Rectal smooth muscle tissue (tissue), 1 donor: ENCODE data around the gene PER1.

ENCODE experiments used
- H3K27ac ChIP-seq: one replicate; pipeline ENCODE4 v1.7.0; 2013; ENCODE audit warnings: low read depth, low read length, inconsistent platforms
- H3K27me3 ChIP-seq: one replicate; pipeline ENCODE4 v1.7.0; 2013; ENCODE audit warnings: low read length; ENCODE audit not compliant: control insufficient read depth, insufficient read depth
- H3K36me3 ChIP-seq: one replicate; pipeline ENCODE4 v1.7.0; 2013; ENCODE audit warnings: low read length; ENCODE audit not compliant: control insufficient read depth, insufficient read depth
- H3K4me1 ChIP-seq: one replicate; pipeline ENCODE4 v1.7.0; 2013; ENCODE audit warnings: low read length; ENCODE audit not compliant: control insufficient read depth, insufficient read depth
- H3K4me3 ChIP-seq: one replicate; pipeline ENCODE4 v1.7.0; 2013; ENCODE audit warnings: low read length
- H3K9ac ChIP-seq: one replicate; pipeline ENCODE4 v1.7.0; 2013; ENCODE audit warnings: low read length

The PER1 gene

GRCh38 chr17:8091033-8091687 is 61.0 kb downstream of the PER1 start:
- Histone ChIP-seq H3K4me3 (no peak overlapping the region), H3K36me3 (no peaks in the 10 kb centered on the region), H3K9ac (no peak overlapping the region), H3K27me3 (peaks cover 6% of the 10 kb centered on the region), H3K4me1 (no peaks in the 10 kb centered on the region), H3K27ac (no peak overlapping the region)
